Measurements from ENCODE around the gene APAF1. TPM values are rescaled to one million over a fixed set of nuclear protein-coding genes. Genes with fewer than 3 reads are reported as not detected.

The APAF1 gene
- total RNA-seq, 1 experiment from 2014 or later, result 19.1 TPM

DNA sequence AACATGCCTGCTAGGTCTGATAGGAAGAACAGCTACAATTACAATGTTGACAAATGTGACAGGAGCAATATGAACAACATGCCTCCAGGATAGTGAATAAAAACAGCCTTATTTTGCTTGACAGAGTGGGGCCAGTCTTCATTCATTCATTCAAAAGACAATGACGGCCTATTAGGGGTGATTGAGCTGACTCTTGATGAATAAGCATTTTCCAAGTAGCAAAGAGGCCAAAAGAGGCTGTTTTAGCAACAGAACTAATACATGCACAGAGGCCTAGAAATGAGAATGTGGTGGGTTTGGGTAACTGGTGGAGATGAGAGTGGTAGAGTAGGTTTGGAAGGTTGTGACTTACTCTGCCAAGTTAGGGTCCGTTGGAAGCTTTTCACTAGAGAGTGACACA lies 138.3 kb downstream of the APAF1 start:
- Histone ChIP-seq H3F3A (ENCODE audit: insufficient read depth, low read depth) (no peaks in the 10 kb centered on the region), H3K4me2 (no peak overlapping the region), H3K79me2 (ENCODE audit: low read depth) (no peaks in the 10 kb centered on the region), H3K27me3 (ENCODE audit: insufficient read depth, low read depth) (peaks cover 85% of the 10 kb centered on the region), H3K9me2 (ENCODE audit: insufficient read depth) (no peaks in the 10 kb centered on the region), H2AFZ (no peak overlapping the region), H3K4me1 (replicated peaks; ENCODE audit: insufficient read depth) (no peaks in the 10 kb centered on the region), H3K27ac (no peak overlapping the region), H3K36me3 (ENCODE audit: low read depth) (no peaks in the 10 kb centered on the region), H3K9me3 (ENCODE audit: insufficient read depth, low read depth) (no peaks in the 10 kb centered on the region), H4K20me1 (ENCODE audit: insufficient read depth) (no peaks in the 10 kb centered on the region), H3K4me3 (no peak overlapping the region)
- intact Hi-C loops (cut with micrococcal nuclease; ENCODE audit: unreplicated experiment), result no loop called here
- POLR2A ChIA-PET (ENCODE audit: unreplicated experiment), result no interaction called here
- CTCF ChIA-PET, result no interaction called here
- BruUV-seq (replicated peaks), result no TSS peak
- no peak for DNase-seq
- TF ChIP-seq EZH2 (IDR thresholded peaks at IDR 0.05; ENCODE audit: low read depth), result no peak
- TF ChIP-seq, protein P1, sequence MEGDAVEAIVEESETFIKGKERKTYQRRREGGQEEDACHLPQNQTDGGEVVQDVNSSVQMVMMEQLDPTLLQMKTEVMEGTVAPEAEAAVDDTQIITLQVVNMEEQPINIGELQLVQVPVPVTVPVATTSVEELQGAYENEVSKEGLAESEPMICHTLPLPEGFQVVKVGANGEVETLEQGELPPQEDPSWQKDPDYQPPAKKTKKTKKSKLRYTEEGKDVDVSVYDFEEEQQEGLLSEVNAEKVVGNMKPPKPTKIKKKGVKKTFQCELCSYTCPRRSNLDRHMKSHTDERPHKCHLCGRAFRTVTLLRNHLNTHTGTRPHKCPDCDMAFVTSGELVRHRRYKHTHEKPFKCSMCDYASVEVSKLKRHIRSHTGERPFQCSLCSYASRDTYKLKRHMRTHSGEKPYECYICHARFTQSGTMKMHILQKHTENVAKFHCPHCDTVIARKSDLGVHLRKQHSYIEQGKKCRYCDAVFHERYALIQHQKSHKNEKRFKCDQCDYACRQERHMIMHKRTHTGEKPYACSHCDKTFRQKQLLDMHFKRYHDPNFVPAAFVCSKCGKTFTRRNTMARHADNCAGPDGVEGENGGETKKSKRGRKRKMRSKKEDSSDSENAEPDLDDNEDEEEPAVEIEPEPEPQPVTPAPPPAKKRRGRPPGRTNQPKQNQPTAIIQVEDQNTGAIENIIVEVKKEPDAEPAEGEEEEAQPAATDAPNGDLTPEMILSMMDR (conservative IDR thresholded peaks at IDR 0.05), result no peak

Other genes with a start within 250 kb of the APAF1 start
- gene TMPO, start 129.7 kb upstream of the APAF1 start, total RNA-seq (2021), result 143 and 171 TPM in 2 replicates
- 572 and 697 TPM in 2 replicates for gene SLC25A3, start 51.6 kb upstream of the APAF1 start, total RNA-seq (2021)
- gene IKBIP, start 502 bp upstream of the APAF1 start, total RNA-seq (2021), result 6.6 and 7.2 TPM in 2 replicates